GM21367 (cell line): ENCODE measurements around the gene IGSF11.
"Not testable (repeated sequence)": the region's sequence is repeated elsewhere in the genome, so short reads cannot be mapped to it uniquely, and the experiment has no call there.

Experiments used
- ATAC-seq: cut with Tn5 transposase; IDR thresholded peaks from one replicate; pipeline ENCODE4 v1.9.1; 2021; ENCODE audit not compliant: unreplicated experiment

Gene IGSF11, protein sequence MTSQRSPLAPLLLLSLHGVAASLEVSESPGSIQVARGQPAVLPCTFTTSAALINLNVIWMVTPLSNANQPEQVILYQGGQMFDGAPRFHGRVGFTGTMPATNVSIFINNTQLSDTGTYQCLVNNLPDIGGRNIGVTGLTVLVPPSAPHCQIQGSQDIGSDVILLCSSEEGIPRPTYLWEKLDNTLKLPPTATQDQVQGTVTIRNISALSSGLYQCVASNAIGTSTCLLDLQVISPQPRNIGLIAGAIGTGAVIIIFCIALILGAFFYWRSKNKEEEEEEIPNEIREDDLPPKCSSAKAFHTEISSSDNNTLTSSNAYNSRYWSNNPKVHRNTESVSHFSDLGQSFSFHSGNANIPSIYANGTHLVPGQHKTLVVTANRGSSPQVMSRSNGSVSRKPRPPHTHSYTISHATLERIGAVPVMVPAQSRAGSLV

DNA sequence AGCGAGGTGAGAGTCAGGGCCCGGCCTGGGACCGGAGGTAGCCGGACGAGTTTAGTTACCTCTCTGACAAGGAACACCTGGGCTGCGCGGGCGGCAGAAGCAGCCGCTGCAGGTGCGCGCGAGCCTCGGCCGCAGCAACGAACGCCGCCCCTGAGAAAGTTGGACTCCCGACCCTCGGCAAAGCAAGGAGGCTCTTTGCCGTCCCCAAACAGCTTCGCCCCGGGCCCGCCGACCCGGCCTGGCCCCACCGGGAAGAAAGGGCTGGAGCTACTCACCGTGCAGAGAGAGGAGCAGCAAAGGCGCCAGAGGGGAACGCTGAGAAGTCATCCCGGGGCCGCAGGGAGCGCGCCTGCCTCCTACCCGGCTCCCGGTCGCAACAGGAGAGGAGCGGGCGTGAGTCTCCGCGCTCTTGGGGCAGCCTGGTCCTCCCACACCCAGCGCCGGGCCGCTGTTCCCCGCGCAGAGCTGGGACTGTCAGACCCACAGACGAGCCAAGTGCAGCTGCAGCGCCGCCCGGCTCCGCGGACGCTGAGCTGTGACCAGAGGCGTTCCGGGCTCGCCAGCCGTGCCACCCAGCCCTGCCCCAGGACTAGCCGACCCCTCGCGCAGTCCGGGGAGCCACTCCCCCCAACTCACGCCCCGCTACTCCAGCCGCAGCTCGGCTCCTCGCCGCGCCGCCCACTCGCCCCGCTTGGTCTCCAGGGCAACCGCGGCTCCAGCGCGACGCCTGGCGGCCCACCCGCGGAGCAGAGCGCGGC is at the start of gene IGSF11:
IGSF11 (minus strand) TSS at position 591 of the 758 bp plus-strand sequence; CDS start at position 327, 264 bp downstream.
- ATAC-seq = peak; percentile 96

DNA sequence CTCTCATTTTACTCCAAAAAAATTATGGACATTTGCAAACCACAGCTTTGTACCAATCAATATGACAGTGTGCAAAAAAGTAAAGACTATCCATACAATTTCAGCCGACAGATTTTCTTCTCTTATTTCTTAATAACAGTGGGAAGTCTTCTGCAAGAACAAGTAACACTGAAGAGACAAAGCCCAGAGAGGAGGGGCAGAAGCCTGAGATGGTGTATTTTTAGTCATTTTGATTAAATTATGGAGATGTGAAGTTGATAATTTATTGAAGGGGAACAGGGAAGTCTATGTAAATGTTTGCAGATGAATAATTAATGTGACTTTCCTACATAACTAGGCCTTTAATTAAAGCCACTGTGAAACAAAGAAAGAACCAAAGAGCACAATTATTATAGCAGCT is 45.7 kb upstream of the IGSF11 start:
- ATAC-seq = no peak

GRCh38 chr3:119073258-119074001 is 38.8 kb upstream of the IGSF11 start:
- no peak for ATAC-seq

- not testable (repeated sequence) for ATAC-seq
Observed at GRCh38 chr3:119072451-119072850, 37.8 kb upstream of the IGSF11 start.

GRCh38 chr3:119069725-119070124 is 35.1 kb upstream of the IGSF11 start:
- no peak for ATAC-seq

- ATAC-seq = no peak
Observed at GRCh38 chr3:119063471-119063870, 28.8 kb upstream of the IGSF11 start.

- ATAC-seq = no peak
Observed at GRCh38 chr3:119062892-119063291, 28.2 kb upstream of the IGSF11 start.

DNA sequence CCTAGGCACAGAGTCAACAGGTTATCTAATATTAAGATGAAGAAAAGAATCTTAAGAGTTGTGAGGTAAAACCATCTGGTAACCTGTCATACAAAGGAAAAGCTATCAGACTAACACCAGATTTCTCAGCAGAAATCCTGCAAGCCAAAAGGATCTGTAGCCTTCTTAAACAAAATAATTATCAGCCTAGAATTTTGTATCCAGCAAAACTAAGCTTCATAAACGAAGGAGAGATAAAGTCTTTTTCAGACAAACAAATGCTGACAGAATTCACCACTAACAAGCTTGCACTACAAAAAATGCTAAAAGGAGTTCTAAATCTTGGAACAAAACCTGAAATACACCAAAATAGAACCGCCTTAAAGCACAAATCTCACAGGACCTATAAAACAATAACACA is 9.9 kb upstream of the IGSF11 start:
- ATAC-seq = no peak

DNA sequence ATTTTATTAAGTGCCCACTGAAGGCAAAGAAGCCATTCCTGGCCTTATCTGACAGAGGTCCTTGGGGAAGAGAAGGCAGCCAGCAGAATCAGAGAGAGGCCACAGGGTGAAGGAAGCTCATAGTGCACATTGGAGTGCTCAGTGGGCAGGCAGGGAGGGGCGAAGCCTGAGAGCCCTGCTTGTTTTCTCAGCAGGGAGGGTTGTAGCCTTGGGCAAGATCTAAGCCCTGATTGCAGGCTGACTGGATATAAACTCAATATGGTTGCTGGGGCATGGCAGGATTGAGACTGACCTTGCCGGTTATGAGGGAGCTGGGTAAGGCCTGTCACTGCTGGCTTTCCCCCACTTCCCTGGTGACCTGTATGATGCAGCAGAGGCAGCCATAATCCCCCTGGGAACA is 7.5 kb upstream of the IGSF11 start:
- no peak for ATAC-seq

DNA sequence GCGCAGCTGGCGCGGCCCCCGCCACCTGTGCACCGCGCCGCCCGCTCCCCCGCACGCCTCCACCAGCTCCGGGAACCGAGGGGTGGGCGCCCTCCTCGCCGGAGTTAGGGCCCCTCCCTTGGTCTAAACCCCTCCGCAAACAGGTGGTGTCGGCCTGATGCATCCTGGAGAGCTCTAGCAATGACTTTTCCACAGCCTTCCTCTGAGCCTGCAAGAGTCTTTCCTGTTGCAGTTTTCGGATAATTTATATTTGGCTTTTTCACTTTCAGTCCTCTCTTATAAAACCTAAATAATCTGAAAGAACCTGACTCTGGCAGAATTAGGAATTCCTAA is 334 bp upstream of the IGSF11 start:
- no peak for ATAC-seq

DNA sequence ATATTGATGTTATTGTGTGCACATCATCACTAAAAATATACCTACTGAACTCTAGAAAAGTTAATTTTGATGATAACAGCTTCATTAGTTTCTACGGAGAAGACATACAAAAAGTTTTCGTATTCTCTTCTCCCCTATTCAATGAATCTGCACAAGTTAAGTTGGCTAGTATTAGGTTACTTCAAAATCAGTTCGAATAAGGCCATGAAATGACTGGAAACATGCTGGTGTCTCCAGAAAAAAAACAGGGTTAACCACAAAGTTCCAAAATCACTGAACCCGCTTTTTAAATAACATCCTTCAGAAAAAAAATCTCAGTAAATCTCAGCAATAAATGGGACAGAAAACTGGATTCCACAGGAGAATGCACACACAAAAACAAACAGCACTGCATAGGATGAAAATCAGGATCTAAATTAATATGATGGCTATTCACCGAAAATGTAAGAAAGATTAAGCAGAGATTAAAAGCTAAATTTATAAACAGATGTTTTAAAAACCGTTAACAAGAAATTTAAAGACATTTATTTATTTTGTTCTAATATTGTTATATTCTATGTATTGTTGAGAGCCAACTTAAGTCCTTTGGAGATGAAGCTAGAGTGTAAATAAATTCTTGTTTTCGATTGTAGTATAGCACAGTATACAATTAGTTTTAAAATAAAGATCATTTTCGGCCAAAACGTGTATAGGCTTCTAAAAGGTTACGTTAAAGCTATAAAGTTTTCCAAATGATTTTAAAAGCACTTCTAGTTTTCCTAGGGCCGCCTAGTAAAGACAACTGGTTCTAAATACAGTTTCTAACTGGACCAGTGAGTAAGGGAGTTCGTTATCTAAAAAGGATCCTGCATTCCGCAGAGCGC is 1.0 kb downstream of the IGSF11 start:
- no peak for ATAC-seq

DNA sequence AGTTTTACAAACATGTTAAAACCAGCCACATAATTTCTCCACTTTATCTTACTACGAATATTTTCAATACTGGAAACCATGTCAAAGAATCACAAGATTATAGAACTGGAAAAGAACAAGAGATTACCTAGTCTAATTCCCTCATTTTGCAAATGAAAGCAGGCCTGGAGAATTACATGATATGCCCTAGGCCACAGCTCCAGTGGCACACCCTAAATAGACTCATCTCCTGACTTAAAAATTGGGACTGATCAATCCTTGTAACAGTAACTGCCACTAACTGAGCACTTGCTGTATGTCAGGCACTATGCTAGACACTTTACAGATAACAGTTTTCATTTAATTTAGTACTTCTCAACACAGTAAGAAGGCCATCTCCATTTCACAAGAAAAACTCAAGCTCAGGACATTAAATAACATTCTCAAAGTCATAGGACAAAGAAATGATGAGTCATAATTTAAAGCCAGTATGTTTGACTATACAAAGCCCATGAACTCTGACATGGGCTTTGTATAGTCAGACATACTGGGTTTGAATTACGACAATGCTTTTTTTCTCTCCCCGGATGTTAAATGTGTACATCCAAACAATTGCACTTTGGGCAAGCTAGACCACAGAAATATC is 9.4 kb downstream of the IGSF11 start:
- ATAC-seq = no peak

GRCh38 chr3:119019767-119020518 is 14.7 kb downstream of the IGSF11 start:
- no peak for ATAC-seq

- no peak for ATAC-seq
Observed at GRCh38 chr3:119018690-119019463, 15.8 kb downstream of the IGSF11 start.

- no peak for ATAC-seq
Observed at GRCh38 chr3:119015942-119016341, 18.7 kb downstream of the IGSF11 start.

DNA sequence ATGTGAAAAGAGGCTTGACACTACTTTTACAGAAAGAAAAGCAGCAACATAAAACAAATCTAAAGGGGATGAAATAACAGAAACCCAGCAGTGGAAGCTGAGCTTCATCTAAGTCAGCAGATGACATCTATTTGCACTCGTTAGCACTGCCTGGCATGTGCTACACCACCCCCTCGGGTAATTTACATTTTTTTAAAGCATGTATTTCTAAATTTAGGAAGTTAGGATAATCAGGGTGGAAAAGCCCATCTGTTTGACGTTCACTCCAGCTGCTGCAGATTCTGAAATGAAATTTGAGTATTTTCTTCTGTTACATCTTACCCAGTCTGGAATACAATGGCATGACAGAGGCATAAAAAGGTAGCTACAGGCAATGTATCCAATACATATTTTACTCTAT is 20.7 kb downstream of the IGSF11 start:
- no peak for ATAC-seq

GRCh38 chr3:119011528-119011927 is 23.1 kb downstream of the IGSF11 start:
- no peak for ATAC-seq

GRCh38 chr3:118997190-118997589 is 37.5 kb downstream of the IGSF11 start:
- ATAC-seq = no peak

GRCh38 chr3:118991775-118992174 is 42.9 kb downstream of the IGSF11 start:
- no peak for ATAC-seq
